MM.1S (cell line): ENCODE measurements around the gene NNAT.

ENCODE experiments used
- DNase-seq: peaks from one replicate; pipeline ENCODE4 v3.0.0-alpha.2; 2015
- H2AFZ ChIP-seq: fragments of 300-600 bp; sonication (generic); 2 replicates; pipeline ENCODE4 v1.6.0; 2016; ENCODE audit warnings: antibody characterized with exemption, low read length
- H3F3A ChIP-seq: fragments of 300-600 bp; sonication (generic); 2 replicates; pipeline ENCODE4 v1.6.1; 2016; ENCODE audit warnings: mild to moderate bottlenecking, antibody characterized with exemption, low read length, moderate library complexity, mixed read lengths; ENCODE audit not compliant: insufficient read depth
- H3K27ac ChIP-seq: fragments of 300-600 bp; sonication (generic); 2 replicates; pipeline ENCODE4 v1.5.1; 2016; ENCODE audit warnings: mild to moderate bottlenecking, low read length
- H3K27me3 ChIP-seq: fragments of 300-600 bp; sonication (generic); replicated peaks from 2 replicates; pipeline ENCODE4 v1.6.0; 2016; ENCODE audit warnings: low read length; ENCODE audit not compliant: insufficient read depth
- H3K36me3 ChIP-seq: fragments of 300-600 bp; sonication (generic); replicated peaks from 2 replicates; pipeline ENCODE4 v1.6.1; 2016; ENCODE audit warnings: mild to moderate bottlenecking, low read length, mixed read lengths; ENCODE audit not compliant: insufficient read depth
- H3K4me1 ChIP-seq: fragments of 300-600 bp; sonication (generic); 2 replicates; pipeline ENCODE4 v1.6.1; 2016; ENCODE audit warnings: low read length, mixed read lengths
- H3K4me2 ChIP-seq: fragments of 300-600 bp; sonication (generic); 2 replicates; pipeline ENCODE4 v1.6.0; 2016; ENCODE audit warnings: low read depth, low read length
- H3K4me3 ChIP-seq: fragments of 300-600 bp; sonication (generic); 2 replicates; pipeline ENCODE4 v1.5.1; 2016; ENCODE audit warnings: low read length, mixed read lengths
- H3K79me2 ChIP-seq: fragments of 300-600 bp; sonication (generic); 2 replicates; pipeline ENCODE4 v1.6.1; 2016; ENCODE audit warnings: mixed run types, low read length, mixed read lengths
- H3K9ac ChIP-seq: fragments of 300-600 bp; sonication (generic); 2 replicates; pipeline ENCODE4 v1.6.1; 2016; ENCODE audit warnings: low read length, mixed read lengths
- H3K9me2 ChIP-seq: fragments of 300-600 bp; sonication (generic); replicated peaks from 2 replicates; pipeline ENCODE4 v1.6.1; 2016; ENCODE audit warnings: mild to moderate bottlenecking, low read length, mixed read lengths; ENCODE audit not compliant: insufficient read depth
- H3K9me3 ChIP-seq: fragments of 300-600 bp; sonication (generic); replicated peaks from 2 replicates; pipeline ENCODE4 v1.6.1; 2016; ENCODE audit warnings: mild to moderate bottlenecking, low read length, mixed read lengths; ENCODE audit not compliant: insufficient read depth
- H4K20me1 ChIP-seq: fragments of 300-600 bp; sonication (generic); 2 replicates; pipeline ENCODE4 v1.6.1; 2016; ENCODE audit warnings: mild to moderate bottlenecking, low read length, moderate library complexity, mixed read lengths; ENCODE audit not compliant: insufficient read depth
- CTCF ChIP-seq: fragments of 300-600 bp; sonication (generic); IDR thresholded peaks from 2 replicates; pipeline ENCODE4 v1.5.1; 2016; ENCODE audit warnings: antibody characterized with exemption, low read length, mixed read lengths
- EZH2 ChIP-seq: fragments of 300-600 bp; sonication (generic); optimal IDR thresholded peaks from 2 replicates; pipeline ENCODE3; 2017; ENCODE audit warnings: low read depth, mild to moderate bottlenecking, antibody characterized with exemption, low read length, mixed read lengths
- EZH2phosphoT487 ChIP-seq: fragments of 300-600 bp; sonication (generic); IDR thresholded peaks from 2 replicates; pipeline ENCODE4 v1.6.1; 2018; ENCODE audit warnings: antibody characterized with exemption, low read length

Gene NNAT

GRCh38 chr20:37571033-37571432, 50.0 kb downstream of the NNAT start:
- Histone ChIP-seq H4K20me1 (no peaks in the 10 kb centered on the region), H3K36me3 (no peaks in the 10 kb centered on the region), H3K27ac (no peak overlapping the region), H3K4me1 (no peaks in the 10 kb centered on the region), H3K27me3 (peaks cover 43% of the 10 kb centered on the region), H3K9ac (no peak overlapping the region), H3K4me2 (no peak overlapping the region), H3F3A (no peaks in the 10 kb centered on the region), H2AFZ (no peak overlapping the region), H3K79me2 (no peaks in the 10 kb centered on the region), H3K4me3 (no peak overlapping the region), H3K9me3 (no peaks in the 10 kb centered on the region), H3K9me2 (no peaks in the 10 kb centered on the region)
- TF ChIP-seq EZH2phosphoT487, result no peak
- TF ChIP-seq EZH2, result no peak
- TF ChIP-seq CTCF, result no peak
- no peak for DNase-seq
